ENCODE data around the gene SFTPA2. TPM values are rescaled to one million over a fixed set of nuclear protein-coding genes. Genes with fewer than 3 reads are reported as not detected.

SFTPA2 gene
- not detected in 2 replicates for total RNA-seq
- long read RNA-seq, result 0 reads

DNA sequence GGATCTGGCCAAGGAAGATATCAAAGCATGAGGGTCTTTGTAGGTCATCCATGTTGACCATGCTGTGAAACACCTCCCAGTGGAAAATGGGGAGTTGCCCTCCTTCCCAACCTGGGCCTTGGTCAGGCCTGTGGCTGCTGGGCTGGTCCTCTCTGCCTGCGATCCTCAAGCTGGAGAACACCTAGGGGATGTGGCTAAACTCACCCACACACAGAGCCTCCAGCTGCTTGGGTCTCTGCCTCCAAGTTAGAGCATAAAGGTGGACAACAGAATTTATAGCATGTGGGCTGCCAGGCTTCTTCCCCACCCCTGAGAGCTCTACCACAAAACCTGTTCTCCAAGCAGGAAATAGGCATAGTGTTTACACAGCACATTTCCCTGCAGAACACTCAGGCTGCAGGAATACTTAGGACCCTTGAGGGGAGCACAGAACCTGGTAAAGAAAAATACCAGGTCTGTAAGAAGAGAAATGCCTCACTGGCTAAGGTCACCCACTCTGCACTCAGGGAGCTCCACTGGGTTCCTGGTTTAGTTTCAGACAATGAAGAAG lies at the start of gene SFTPA2:
Gene SFTPA2, minus strand, starts transcription at position 248 of the 550 bp plus-strand sequence. CDS start 924 bp downstream, outside the sequence.
- Mint-ChIP-seq H3K36me3 (ENCODE audit: unreplicated experiment) (no peaks in the 10 kb centered on the region), H3K27ac (ENCODE audit: unreplicated experiment) (no peak within 1 kb of the TSS), H3K9me3 (ENCODE audit: unreplicated experiment) (no peaks in the 10 kb centered on the region), H3K27me3 (ENCODE audit: unreplicated experiment) (peaks cover 39% of the 10 kb centered on the region), H3K4me3 (ENCODE audit: unreplicated experiment) (no peak within 1 kb of the TSS), H3K4me1 (ENCODE audit: unreplicated experiment) (no peaks in the 10 kb centered on the region)
- no peak for DNase-seq (ENCODE audit: extremely low spot score, unreplicated experiment)
- TF ChIP-seq, protein P1, sequence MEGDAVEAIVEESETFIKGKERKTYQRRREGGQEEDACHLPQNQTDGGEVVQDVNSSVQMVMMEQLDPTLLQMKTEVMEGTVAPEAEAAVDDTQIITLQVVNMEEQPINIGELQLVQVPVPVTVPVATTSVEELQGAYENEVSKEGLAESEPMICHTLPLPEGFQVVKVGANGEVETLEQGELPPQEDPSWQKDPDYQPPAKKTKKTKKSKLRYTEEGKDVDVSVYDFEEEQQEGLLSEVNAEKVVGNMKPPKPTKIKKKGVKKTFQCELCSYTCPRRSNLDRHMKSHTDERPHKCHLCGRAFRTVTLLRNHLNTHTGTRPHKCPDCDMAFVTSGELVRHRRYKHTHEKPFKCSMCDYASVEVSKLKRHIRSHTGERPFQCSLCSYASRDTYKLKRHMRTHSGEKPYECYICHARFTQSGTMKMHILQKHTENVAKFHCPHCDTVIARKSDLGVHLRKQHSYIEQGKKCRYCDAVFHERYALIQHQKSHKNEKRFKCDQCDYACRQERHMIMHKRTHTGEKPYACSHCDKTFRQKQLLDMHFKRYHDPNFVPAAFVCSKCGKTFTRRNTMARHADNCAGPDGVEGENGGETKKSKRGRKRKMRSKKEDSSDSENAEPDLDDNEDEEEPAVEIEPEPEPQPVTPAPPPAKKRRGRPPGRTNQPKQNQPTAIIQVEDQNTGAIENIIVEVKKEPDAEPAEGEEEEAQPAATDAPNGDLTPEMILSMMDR (IDR thresholded peaks at IDR 0.05), result no peak

DNA sequence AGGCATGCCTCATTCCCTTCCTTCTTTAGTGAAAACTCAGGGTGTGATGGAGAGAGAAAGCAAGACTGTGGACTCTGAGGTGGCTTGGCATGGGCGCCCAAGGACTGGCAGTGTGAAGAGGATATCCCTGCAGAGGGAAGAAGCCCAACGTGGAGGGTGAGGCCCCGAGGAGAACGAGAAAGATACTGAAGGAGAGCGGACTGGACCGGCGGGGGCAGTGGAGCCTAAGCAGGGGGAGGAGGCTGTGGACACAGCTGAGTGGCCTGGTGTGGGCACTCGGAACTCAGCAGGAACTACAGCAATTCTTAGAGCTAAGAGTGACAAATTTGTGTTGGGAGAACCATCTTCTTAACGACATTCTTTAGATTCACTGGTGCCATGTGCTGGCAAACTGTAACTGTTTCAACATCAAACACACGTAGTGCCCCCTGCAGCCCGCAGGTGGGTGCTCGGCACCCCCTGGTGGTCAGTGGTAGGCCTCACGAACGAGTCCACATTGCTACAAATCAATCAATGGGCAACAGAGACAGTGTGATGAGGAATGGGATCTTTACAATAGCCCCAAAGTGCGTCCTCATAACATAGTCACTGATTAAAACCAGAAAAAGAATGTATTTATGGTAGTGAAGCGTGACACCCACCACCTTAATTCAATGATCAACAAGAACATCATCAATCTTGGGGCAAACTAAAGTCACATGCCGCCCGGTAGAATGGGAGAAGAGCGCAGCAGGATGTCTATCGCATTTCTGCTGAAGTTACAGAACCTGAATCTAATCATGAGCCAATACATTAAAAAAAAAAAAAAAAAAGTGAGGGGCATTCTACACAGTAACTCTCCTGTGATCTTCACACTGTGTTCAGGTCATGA lies 48.5 kb upstream of the SFTPA2 start:
- H3K36me3 Mint-ChIP-seq (ENCODE audit: unreplicated experiment), result no peaks in the 10 kb centered on the region
- H3K27ac Mint-ChIP-seq (ENCODE audit: unreplicated experiment), result no peak overlapping the region
- peaks cover 33% of the 10 kb centered on the region for H3K27me3 Mint-ChIP-seq (ENCODE audit: unreplicated experiment)
- no peaks in the 10 kb centered on the region for H3K4me1 Mint-ChIP-seq (ENCODE audit: unreplicated experiment)
- DNase-seq (ENCODE audit: extremely low spot score, unreplicated experiment), result no peak
- TF ChIP-seq, protein P1 (IDR thresholded peaks at IDR 0.05), result peak; percentile 56
- H3K9me3 Mint-ChIP-seq (ENCODE audit: unreplicated experiment), result no peaks in the 10 kb centered on the region
- H3K4me3 Mint-ChIP-seq (ENCODE audit: unreplicated experiment), result no peak overlapping the region

DNA sequence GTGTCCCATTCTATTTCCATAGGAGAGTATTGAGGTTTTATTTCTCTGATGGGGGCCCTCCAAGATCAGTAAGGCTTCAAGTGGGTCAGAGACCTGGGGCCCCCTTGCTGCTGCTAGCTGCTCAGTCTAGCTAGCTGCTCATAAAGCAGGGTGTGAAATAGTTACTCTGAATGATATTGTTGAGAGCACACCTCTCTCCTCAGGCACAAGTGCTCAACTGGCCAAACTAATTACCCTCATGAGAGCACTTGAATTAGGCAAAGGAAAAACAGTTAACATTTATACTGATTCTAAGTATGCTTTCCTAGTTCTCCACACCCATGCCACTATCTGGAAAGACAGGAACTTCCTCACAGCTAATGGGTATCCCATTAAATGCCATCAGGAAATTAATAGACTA lies 45.1 kb upstream of the SFTPA2 start:
- H3K4me1 Mint-ChIP-seq (ENCODE audit: unreplicated experiment), result no peaks in the 10 kb centered on the region
- TF ChIP-seq, protein P1 (IDR thresholded peaks at IDR 0.05), result no peak
- no peaks in the 10 kb centered on the region for H3K9me3 Mint-ChIP-seq (ENCODE audit: unreplicated experiment)

DNA sequence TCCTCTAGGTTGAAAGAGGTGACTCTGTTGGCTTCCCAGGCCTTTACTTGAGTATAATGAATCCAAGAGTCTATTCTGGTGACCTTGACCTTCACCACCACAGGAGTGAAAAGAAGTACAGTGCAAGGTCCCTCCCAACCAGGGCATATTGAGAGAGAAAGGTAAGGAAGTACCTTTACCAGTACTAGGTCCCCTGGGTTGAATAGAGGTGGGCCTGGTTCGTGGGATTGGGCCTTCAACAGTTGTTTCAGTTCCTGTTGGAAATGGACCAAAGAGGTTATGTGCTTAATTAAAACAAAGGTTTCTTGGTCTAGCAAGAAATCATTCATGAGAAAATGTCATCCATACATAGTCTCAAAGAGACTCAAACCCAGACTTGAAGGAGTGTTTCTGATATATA lies 44.1 kb upstream of the SFTPA2 start:
- H3K36me3 Mint-ChIP-seq (ENCODE audit: unreplicated experiment), result no peaks in the 10 kb centered on the region
- H3K27me3 Mint-ChIP-seq (ENCODE audit: unreplicated experiment), result peaks cover 53% of the 10 kb centered on the region
- H3K27ac Mint-ChIP-seq (ENCODE audit: unreplicated experiment), result no peak overlapping the region

More for the DNA sequence above, 45.1 kb upstream of the SFTPA2 start:
- no peak for DNase-seq (ENCODE audit: extremely low spot score, unreplicated experiment)
- Mint-ChIP-seq H3K27me3 (ENCODE audit: unreplicated experiment) (peaks cover 46% of the 10 kb centered on the region), H3K4me3 (ENCODE audit: unreplicated experiment) (no peak overlapping the region), H3K27ac (ENCODE audit: unreplicated experiment) (no peak overlapping the region), H3K36me3 (ENCODE audit: unreplicated experiment) (no peaks in the 10 kb centered on the region)

More for the DNA sequence above, 44.1 kb upstream of the SFTPA2 start:
- DNase-seq (ENCODE audit: extremely low spot score, unreplicated experiment), result no peak
- Mint-ChIP-seq H3K4me1 (ENCODE audit: unreplicated experiment) (no peaks in the 10 kb centered on the region), H3K4me3 (ENCODE audit: unreplicated experiment) (no peak overlapping the region), H3K9me3 (ENCODE audit: unreplicated experiment) (no peaks in the 10 kb centered on the region)
- TF ChIP-seq, protein P1 (IDR thresholded peaks at IDR 0.05), result no peak
